Measurements from ENCODE around the gene LMO4. TPM values are rescaled to one million over a fixed set of nuclear protein-coding genes. Genes with fewer than 3 reads are reported as not detected.

The LMO4 gene
- total and polyA plus RNA-seq, 5 donors from 2014 or later, result 2.8 to 10.3 (median 3.9) TPM

DNA sequence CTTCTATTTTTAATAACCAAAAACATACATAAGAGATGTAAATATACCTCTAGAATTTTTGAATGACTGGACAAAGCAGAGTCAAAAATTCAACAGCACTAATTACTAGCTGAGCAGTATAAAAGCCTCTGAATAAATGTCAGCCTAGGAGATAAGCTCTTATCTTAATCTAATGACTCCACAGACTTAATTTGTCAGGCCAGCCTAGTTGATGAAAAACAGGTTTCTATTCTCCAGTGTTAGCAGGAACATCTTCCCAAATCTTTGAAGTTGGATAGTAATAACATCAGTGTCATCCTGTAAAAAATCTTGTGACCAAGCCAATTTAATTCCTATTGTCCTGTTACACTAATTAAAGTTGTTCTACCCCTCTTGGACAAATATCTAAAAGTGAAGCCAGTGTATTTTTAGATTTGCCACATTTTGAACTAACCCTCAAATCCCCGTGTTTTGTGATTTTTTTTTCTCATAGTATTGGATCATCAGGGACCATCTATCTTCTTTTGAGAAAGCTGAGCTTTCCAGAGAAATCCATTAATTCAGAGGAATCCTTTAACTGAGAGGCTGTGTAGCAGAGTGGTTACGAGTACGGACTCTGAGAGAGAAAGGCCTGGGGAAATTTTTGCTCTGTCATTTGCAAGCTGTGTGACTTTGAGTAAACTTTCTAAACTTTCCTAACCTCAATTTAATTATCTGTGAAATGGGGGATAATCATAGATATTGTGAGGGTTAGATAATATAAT is 41.2 kb downstream of the LMO4 start:
- Mint-ChIP-seq H3K4me1 (no peaks in the 10 kb centered on the region), H3K36me3 (no peaks in the 10 kb centered on the region), H3K27me3 (no peaks in the 10 kb centered on the region), H3K27ac (no peak overlapping the region), H3K9me3 (peaks cover 0 to 7% (median 2%) of the 10 kb centered on the region in 7 donors), H3K4me3 (no peak overlapping the region)
- H3K4me3 ChIP-seq (ENCODE audit: low read depth, low read length), result no peak overlapping the region
- no peaks in the 10 kb centered on the region for H3K9me3 ChIP-seq (ENCODE audit: control insufficient read depth in 2 of 2, low read length in 2 of 2)
- no peaks in the 10 kb centered on the region for H3K36me3 ChIP-seq (ENCODE audit: control insufficient read depth, insufficient read depth, low read length)
- H3K4me1 ChIP-seq (ENCODE audit: control insufficient read depth, insufficient read depth, low read length, poor library complexity, severe bottlenecking), result no peaks in the 10 kb centered on the region
- H3K27me3 ChIP-seq (ENCODE audit: control insufficient read depth, insufficient read depth, low read length), result no peaks in the 10 kb centered on the region
- ATAC-seq (ENCODE audit: low read depth in 2 of 2), result no peak
- DNase-seq, result no peak
- no peak overlapping the region for H3K27ac ChIP-seq (ENCODE audit: insufficient read depth, low read length, poor library complexity, severe bottlenecking)

DNA sequence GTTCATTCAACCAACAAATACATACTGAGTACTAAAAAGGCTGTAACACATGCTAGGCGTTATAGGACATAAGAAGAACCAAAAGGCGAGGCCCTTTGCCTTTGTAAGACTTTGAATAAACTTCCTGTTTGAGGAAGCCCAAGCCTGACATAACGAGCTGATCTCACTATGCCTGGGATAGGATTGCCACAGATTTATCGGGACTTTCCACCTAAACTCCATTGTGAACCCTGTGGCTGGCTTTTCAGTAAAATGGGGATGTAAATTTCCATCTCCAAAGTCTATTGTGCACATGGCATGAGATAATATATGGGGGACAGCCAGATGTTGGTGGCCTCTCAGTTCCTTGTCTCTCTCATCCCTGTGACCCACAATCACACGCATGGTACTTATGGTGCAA is 41.9 kb downstream of the LMO4 start:
- no peaks in the 10 kb centered on the region for H3K4me1 ChIP-seq (ENCODE audit: control insufficient read depth, insufficient read depth, low read length, poor library complexity, severe bottlenecking)
- no peaks in the 10 kb centered on the region for H3K36me3 Mint-ChIP-seq
- H3K36me3 ChIP-seq (ENCODE audit: control insufficient read depth, insufficient read depth, low read length), result no peaks in the 10 kb centered on the region
- peaks cover 0 to 7% (median 2%) of the 10 kb centered on the region in 7 donors for H3K9me3 Mint-ChIP-seq
- ATAC-seq (ENCODE audit: low read depth in 2 of 2) (no peak), DNase-seq (no peak)
- no peak overlapping the region for H3K4me3 Mint-ChIP-seq
- no peaks in the 10 kb centered on the region for H3K27me3 ChIP-seq (ENCODE audit: control insufficient read depth, insufficient read depth, low read length)
- no peaks in the 10 kb centered on the region for H3K4me1 Mint-ChIP-seq
- H3K27ac ChIP-seq (ENCODE audit: insufficient read depth, low read length, poor library complexity, severe bottlenecking), result no peak overlapping the region
- no peaks in the 10 kb centered on the region for H3K27me3 Mint-ChIP-seq
- no peak overlapping the region for H3K4me3 ChIP-seq (ENCODE audit: low read depth, low read length)
- H3K9me3 ChIP-seq (ENCODE audit: control insufficient read depth in 2 of 2, low read length in 2 of 2), result no peaks in the 10 kb centered on the region
- no peak overlapping the region for H3K27ac Mint-ChIP-seq

DNA sequence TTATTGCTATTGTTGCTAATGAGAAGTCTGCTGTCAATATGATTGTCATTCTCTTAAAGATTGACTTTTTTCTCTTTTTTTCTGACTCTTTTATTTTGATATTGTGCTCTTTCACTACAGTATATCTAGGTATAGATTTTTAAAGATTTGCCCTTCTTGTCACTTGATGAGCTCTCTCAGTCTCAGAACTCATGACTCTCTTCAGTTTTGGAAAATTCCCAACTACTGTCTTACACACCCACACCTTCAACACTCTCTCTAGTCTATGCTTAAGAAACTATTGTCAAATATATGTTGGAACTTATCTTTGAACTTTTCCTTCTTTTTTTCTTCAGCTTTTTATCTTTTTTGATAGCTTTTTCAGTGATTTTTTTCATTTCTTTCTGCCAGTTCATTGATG is 50.6 kb downstream of the LMO4 start:
- Histone ChIP-seq H3K4me1 (ENCODE audit: control insufficient read depth, insufficient read depth, low read length, poor library complexity, severe bottlenecking) (no peaks in the 10 kb centered on the region), H3K36me3 (ENCODE audit: control insufficient read depth, insufficient read depth, low read length) (no peaks in the 10 kb centered on the region), H3K9me3 (ENCODE audit: control insufficient read depth in 2 of 2, low read length in 2 of 2) (peaks cover 0 to 4% of the 10 kb centered on the region in 2 experiments), H3K27ac (ENCODE audit: insufficient read depth, low read length, poor library complexity, severe bottlenecking) (no peak overlapping the region), H3K4me3 (ENCODE audit: low read depth, low read length) (no peak overlapping the region), H3K27me3 (ENCODE audit: control insufficient read depth, insufficient read depth, low read length) (peaks cover 2% of the 10 kb centered on the region)
- H3K4me1 Mint-ChIP-seq, result no peaks in the 10 kb centered on the region
- ATAC-seq (ENCODE audit: low read depth in 2 of 2) (no peak), DNase-seq (no peak)
- no peak overlapping the region for H3K27ac Mint-ChIP-seq
- peaks cover 3% of the 10 kb centered on the region for H3K36me3 Mint-ChIP-seq
- H3K9me3 Mint-ChIP-seq, result peaks cover 4 to 30% (median 12%) of the 10 kb centered on the region in 7 donors
- H3K27me3 Mint-ChIP-seq, result no peaks in the 10 kb centered on the region
- no peak overlapping the region for H3K4me3 Mint-ChIP-seq

DNA sequence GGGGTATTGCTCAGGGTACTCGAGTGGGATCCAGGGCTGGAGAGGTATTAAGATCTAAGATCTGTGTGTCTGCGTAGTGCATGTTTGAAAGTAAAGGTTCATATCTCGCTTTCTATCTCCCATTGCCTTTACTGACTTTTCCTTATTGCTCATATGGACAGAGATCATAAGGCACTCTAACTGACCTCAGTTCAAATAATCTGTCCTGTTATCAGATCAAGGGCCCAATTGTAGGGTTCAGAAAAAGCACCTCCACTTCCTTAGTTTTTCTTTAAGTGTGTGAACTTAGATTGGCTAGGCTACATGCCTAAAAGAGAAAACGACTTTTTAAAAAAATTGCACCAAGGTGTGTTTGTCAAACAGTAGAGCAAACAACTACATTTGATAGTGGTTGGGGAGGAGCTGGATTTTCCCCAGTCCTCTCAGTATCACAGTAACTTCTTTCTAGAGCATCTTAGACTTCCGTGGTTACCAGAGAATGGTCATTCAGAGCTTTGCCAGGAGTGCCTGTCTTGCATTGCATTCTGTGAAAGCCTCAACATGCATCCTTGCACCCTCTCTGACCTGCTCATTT is 57.6 kb downstream of the LMO4 start:
- DNase-seq, result no peak

DNA sequence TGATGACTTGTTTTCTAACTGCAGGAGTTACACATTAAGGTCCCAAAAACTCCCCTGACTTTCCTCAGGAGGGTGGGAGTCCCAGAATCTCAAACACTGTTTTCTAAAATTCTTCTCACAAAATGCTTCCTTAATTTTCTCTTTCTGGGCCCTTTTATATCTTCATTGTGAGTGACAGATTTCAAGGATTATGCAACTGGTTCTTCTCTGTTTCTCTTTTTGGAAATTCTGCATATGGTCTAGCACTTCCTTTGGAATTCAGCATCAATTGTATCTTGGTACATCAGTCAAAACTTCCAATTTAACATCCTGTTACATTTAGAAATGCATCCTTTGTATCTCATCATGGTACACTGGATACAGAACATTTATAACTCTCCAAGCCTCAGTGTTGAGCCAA is 59.7 kb downstream of the LMO4 start:
- no peaks in the 10 kb centered on the region for H3K36me3 ChIP-seq (ENCODE audit: control insufficient read depth, insufficient read depth, low read length)
- no peaks in the 10 kb centered on the region for H3K4me1 ChIP-seq (ENCODE audit: control insufficient read depth, insufficient read depth, low read length, poor library complexity, severe bottlenecking)
- peaks cover 6% of the 10 kb centered on the region for H3K27me3 Mint-ChIP-seq
- H3K9me3 ChIP-seq (ENCODE audit: control insufficient read depth in 2 of 2, low read length in 2 of 2), result no peaks in the 10 kb centered on the region
- H3K27ac Mint-ChIP-seq, result no peak overlapping the region
- peaks cover 0 to 2% (median 1%) of the 10 kb centered on the region in 7 donors for H3K9me3 Mint-ChIP-seq
- H3K36me3 Mint-ChIP-seq, result no peaks in the 10 kb centered on the region
- no peaks in the 10 kb centered on the region for H3K4me1 Mint-ChIP-seq
- no peak overlapping the region for H3K4me3 Mint-ChIP-seq
- H3K27me3 ChIP-seq (ENCODE audit: control insufficient read depth, insufficient read depth, low read length), result peaks cover 2% of the 10 kb centered on the region
- H3K4me3 ChIP-seq (ENCODE audit: low read depth, low read length), result no peak overlapping the region
- ATAC-seq (ENCODE audit: low read depth in 2 of 2) (no peak), DNase-seq (no peak)
- H3K27ac ChIP-seq (ENCODE audit: insufficient read depth, low read length, poor library complexity, severe bottlenecking), result no peak overlapping the region

More for the DNA sequence above, 57.6 kb downstream of the LMO4 start:
- no peak overlapping the region for H3K4me3 Mint-ChIP-seq
- Histone ChIP-seq H3K27me3 (ENCODE audit: control insufficient read depth, insufficient read depth, low read length) (peaks cover 2% of the 10 kb centered on the region), H3K36me3 (ENCODE audit: control insufficient read depth, insufficient read depth, low read length) (no peaks in the 10 kb centered on the region), H3K9me3 (ENCODE audit: control insufficient read depth in 2 of 2, low read length in 2 of 2) (no peaks in the 10 kb centered on the region), H3K4me3 (ENCODE audit: low read depth, low read length) (no peak overlapping the region), H3K4me1 (ENCODE audit: control insufficient read depth, insufficient read depth, low read length, poor library complexity, severe bottlenecking) (no peaks in the 10 kb centered on the region), H3K27ac (ENCODE audit: insufficient read depth, low read length, poor library complexity, severe bottlenecking) (no peak overlapping the region)
- peaks cover 0 to 7% (median 1%) of the 10 kb centered on the region in 7 donors for H3K9me3 Mint-ChIP-seq
- H3K4me1 Mint-ChIP-seq, result no peaks in the 10 kb centered on the region
- ATAC-seq (ENCODE audit: low read depth in 2 of 2), result no peak
- peaks cover 6% of the 10 kb centered on the region for H3K27me3 Mint-ChIP-seq
- no peaks in the 10 kb centered on the region for H3K36me3 Mint-ChIP-seq
- no peak overlapping the region for H3K27ac Mint-ChIP-seq

DNA sequence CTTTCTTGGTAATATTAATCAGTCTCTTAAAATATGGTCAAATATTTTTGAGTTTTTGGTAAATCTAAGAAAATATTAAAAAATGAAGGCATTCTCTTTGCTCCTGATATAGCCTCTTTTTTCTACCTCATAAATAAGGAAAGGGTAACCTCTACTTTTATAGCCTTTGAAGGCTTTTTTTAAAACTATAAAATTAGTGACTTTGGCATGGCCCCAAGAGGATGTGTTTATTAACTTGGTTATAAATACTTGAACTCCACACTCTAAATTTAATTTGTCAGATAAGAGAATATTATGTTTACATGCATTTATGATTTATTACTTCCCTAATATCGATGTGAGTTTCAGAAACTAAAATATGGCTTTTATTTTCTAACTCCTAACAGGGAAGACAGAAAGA is 60.3 kb downstream of the LMO4 start:
- H3K4me1 Mint-ChIP-seq, result no peaks in the 10 kb centered on the region
- H3K9me3 Mint-ChIP-seq, result peaks cover 0 to 2% (median 0%) of the 10 kb centered on the region in 7 donors
- Histone ChIP-seq H3K4me1 (ENCODE audit: control insufficient read depth, insufficient read depth, low read length, poor library complexity, severe bottlenecking) (no peaks in the 10 kb centered on the region), H3K36me3 (ENCODE audit: control insufficient read depth, insufficient read depth, low read length) (no peaks in the 10 kb centered on the region), H3K27ac (ENCODE audit: insufficient read depth, low read length, poor library complexity, severe bottlenecking) (no peak overlapping the region), H3K27me3 (ENCODE audit: control insufficient read depth, insufficient read depth, low read length) (no peaks in the 10 kb centered on the region), H3K4me3 (ENCODE audit: low read depth, low read length) (no peak overlapping the region), H3K9me3 (ENCODE audit: control insufficient read depth in 2 of 2, low read length in 2 of 2) (no peaks in the 10 kb centered on the region)
- no peak overlapping the region for H3K4me3 Mint-ChIP-seq
- no peak overlapping the region for H3K27ac Mint-ChIP-seq
- no peak for ATAC-seq (ENCODE audit: low read depth in 2 of 2)
- H3K36me3 Mint-ChIP-seq, result no peaks in the 10 kb centered on the region
- peaks cover 6% of the 10 kb centered on the region for H3K27me3 Mint-ChIP-seq
- no peak for DNase-seq

DNA sequence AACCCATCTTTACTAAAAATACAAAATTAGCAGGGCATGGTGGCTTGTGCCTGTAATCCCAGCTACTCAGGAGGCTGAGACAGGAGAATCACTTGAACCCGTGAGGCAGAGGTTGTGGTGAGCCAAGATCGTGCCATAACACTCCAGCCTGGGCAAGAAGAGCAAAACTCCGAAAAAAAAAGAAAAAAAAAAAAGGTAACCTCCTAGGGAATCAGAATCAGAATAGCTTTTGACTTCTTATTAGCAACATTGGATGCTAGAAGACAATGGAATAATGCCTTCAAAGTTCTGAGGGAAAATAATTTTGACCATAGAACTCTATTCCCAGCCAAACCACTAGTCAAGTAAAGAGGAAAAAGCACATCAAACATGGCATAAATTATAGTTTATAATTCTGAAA is 60.9 kb downstream of the LMO4 start:
- H3K4me1 Mint-ChIP-seq, result no peaks in the 10 kb centered on the region
- no peaks in the 10 kb centered on the region for H3K36me3 ChIP-seq (ENCODE audit: control insufficient read depth, insufficient read depth, low read length)
- H3K4me3 Mint-ChIP-seq, result no peak overlapping the region
- ATAC-seq (ENCODE audit: low read depth in 2 of 2) (no peak), DNase-seq (no peak)
- H3K4me1 ChIP-seq (ENCODE audit: control insufficient read depth, insufficient read depth, low read length, poor library complexity, severe bottlenecking), result no peaks in the 10 kb centered on the region
- peaks cover 0 to 2% (median 0%) of the 10 kb centered on the region in 7 donors for H3K9me3 Mint-ChIP-seq
- H3K27me3 ChIP-seq (ENCODE audit: control insufficient read depth, insufficient read depth, low read length), result no peaks in the 10 kb centered on the region
- H3K27ac Mint-ChIP-seq, result no peak overlapping the region
- H3K27me3 Mint-ChIP-seq, result peaks cover 6% of the 10 kb centered on the region
- no peaks in the 10 kb centered on the region for H3K36me3 Mint-ChIP-seq
- no peak overlapping the region for H3K27ac ChIP-seq (ENCODE audit: insufficient read depth, low read length, poor library complexity, severe bottlenecking)
- H3K9me3 ChIP-seq (ENCODE audit: control insufficient read depth in 2 of 2, low read length in 2 of 2), result no peaks in the 10 kb centered on the region
- H3K4me3 ChIP-seq (ENCODE audit: low read depth, low read length), result no peak overlapping the region

Data from CD4-positive, CD25-positive, alpha-beta regulatory T cell (primary cell).